ENCODE data around the gene FAM89B.

The FAM89B gene

GRCh38 chr11:65537620-65538231 is 34.6 kb upstream of the FAM89B start:
- no peak overlapping the region for H3K27ac ChIP-seq (ENCODE audit: poor library complexity, severe bottlenecking)
- peaks cover 21% of the 10 kb centered on the region for H3K36me3 ChIP-seq (ENCODE audit: low read depth)

DNA sequence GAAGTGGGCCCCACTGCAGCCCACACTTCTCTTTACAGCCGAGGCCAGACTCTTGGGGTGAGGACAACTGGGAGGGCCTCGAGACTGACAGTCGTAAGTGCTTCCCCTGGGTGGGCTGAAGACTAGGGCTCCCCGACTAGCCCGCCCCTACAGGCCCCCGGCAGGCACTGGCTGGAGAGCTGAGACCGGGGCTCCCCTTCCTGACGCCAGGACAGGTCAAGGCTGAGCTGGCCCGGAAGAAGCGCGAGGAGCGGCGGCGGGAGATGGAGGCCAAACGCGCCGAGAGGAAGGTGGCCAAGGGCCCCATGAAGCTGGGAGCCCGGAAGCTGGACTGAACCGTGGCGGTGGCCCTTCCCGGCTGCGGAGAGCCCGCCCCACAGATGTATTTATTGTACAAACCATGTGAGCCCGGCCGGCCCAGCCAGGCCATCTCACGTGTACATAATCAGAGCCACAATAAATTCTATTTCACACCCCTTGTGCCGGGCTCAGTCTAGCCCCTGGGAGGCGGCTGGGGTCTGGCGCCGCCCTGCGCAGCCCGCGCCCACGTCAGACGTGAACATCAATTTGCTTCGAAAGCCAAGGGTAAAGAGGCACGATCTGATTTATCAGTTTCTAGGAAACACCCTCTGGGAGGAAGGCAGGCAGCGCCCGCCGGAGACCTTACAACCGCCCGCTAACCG is 34.0 kb upstream of the FAM89B start:
- no peak for TF ChIP-seq CTCF (IDR thresholded peaks at IDR 0.05; ENCODE audit: poor library complexity, severe bottlenecking)
- Histone ChIP-seq H3K27ac (ENCODE audit: poor library complexity, severe bottlenecking) (no peak overlapping the region), H3K9me3 (ENCODE audit: severe bottlenecking) (no peaks in the 10 kb centered on the region), H3K36me3 (ENCODE audit: low read depth) (peaks cover 17% of the 10 kb centered on the region), H3K4me3 (ENCODE audit: severe bottlenecking) (no peak overlapping the region), H3K27me3 (ENCODE audit: insufficient read depth, poor library complexity, severe bottlenecking) (no peaks in the 10 kb centered on the region), H3K4me1 (ENCODE audit: insufficient read depth, poor library complexity, severe bottlenecking) (peaks cover 11% of the 10 kb centered on the region)
- DNase-seq (ENCODE audit: low spot score) (no peak), ATAC-seq (ENCODE audit: low read depth) (no peak)

More at GRCh38 chr11:65537620-65538231, 34.6 kb upstream of the FAM89B start:
- ATAC-seq (ENCODE audit: low read depth) (no peak), DNase-seq (ENCODE audit: low spot score) (no peak)
- no peak overlapping the region for H3K4me3 ChIP-seq (ENCODE audit: severe bottlenecking)
- no peak for TF ChIP-seq CTCF (IDR thresholded peaks at IDR 0.05; ENCODE audit: poor library complexity, severe bottlenecking)
- no peaks in the 10 kb centered on the region for H3K27me3 ChIP-seq (ENCODE audit: insufficient read depth, poor library complexity, severe bottlenecking)
- H3K4me1 ChIP-seq (ENCODE audit: insufficient read depth, poor library complexity, severe bottlenecking): peaks cover 11% of the 10 kb centered on the region
- no peaks in the 10 kb centered on the region for H3K9me3 ChIP-seq (ENCODE audit: severe bottlenecking)

- H3K27ac ChIP-seq (ENCODE audit: poor library complexity, severe bottlenecking): peak overlapping the region; percentile 65
- no peaks in the 10 kb centered on the region for H3K27me3 ChIP-seq (ENCODE audit: insufficient read depth, poor library complexity, severe bottlenecking)
- peaks cover 11% of the 10 kb centered on the region for H3K4me1 ChIP-seq (ENCODE audit: insufficient read depth, poor library complexity, severe bottlenecking)
- no peaks in the 10 kb centered on the region for H3K9me3 ChIP-seq (ENCODE audit: severe bottlenecking)
- no peak for TF ChIP-seq CTCF (IDR thresholded peaks at IDR 0.05; ENCODE audit: poor library complexity, severe bottlenecking)
- H3K4me3 ChIP-seq (ENCODE audit: severe bottlenecking): peak overlapping the region; percentile 48
- peaks cover 14% of the 10 kb centered on the region for H3K36me3 ChIP-seq (ENCODE audit: low read depth)
- no peak for DNase-seq (ENCODE audit: low spot score)
- no peak for ATAC-seq (ENCODE audit: low read depth)
Observed at GRCh38 chr11:65538915-65539743, 33.2 kb upstream of the FAM89B start.

DNA sequence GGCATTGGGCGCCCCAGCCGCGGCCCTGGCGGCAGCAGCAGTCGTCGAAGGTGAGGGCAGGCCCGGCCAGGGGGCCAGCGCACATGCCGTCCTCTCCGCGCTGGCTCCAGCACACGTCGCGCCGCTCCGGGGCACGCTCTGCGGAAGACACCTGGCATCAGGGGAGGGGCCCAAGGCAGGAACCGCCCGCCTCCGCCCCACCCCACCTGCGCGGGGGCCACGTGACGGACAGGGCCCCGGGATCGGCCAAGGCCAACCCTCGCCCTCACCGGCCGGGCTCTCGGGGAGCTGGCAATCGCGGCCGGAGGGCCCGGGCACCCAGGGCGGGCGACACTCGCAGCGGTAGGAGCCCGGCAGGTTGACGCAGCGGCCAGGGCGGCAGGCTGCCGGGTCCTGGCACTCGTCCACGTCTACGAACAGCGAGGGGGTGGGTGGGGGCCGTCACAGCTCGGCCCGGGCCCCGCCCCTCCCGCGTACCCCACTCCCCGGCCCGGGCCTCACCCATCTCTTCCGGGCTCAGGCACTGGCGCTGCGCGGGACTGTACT is 32.5 kb upstream of the FAM89B start:
- no peak for TF ChIP-seq CTCF (IDR thresholded peaks at IDR 0.05; ENCODE audit: poor library complexity, severe bottlenecking)
- ATAC-seq (ENCODE audit: low read depth) (peak; percentile 61), DNase-seq (ENCODE audit: low spot score) (no peak)
- Histone ChIP-seq H3K36me3 (ENCODE audit: low read depth) (peaks cover 14% of the 10 kb centered on the region), H3K4me3 (ENCODE audit: severe bottlenecking) (peak overlapping the region; percentile 48), H3K27me3 (ENCODE audit: insufficient read depth, poor library complexity, severe bottlenecking) (no peaks in the 10 kb centered on the region), H3K4me1 (ENCODE audit: insufficient read depth, poor library complexity, severe bottlenecking) (peaks cover 11% of the 10 kb centered on the region), H3K9me3 (ENCODE audit: severe bottlenecking) (no peaks in the 10 kb centered on the region), H3K27ac (ENCODE audit: poor library complexity, severe bottlenecking) (peak overlapping the region; percentile 65)
